Measurements from ENCODE around the gene PEX11G.

PEX11G gene

GRCh38 chr19:7492558-7492957 is 3.7 kb upstream of the PEX11G start:
- no peak for DNase-seq

GRCh38 chr19:7492142-7492541 is 3.3 kb upstream of the PEX11G start:
- DNase-seq, result no peak

- DNase-seq, result peak; percentile 40
These were observed 792 bp upstream of the PEX11G start for GRCh38 chr19:7489609-7490044.

- no peak for DNase-seq
These were observed 1.9 kb downstream of the PEX11G start for GRCh38 chr19:7486923-7487322.

- DNase-seq, result no peak
These were observed 5.1 kb downstream of the PEX11G start for GRCh38 chr19:7483720-7484201.

- DNase-seq, result no peak
These were observed 6.0 kb downstream of the PEX11G start for GRCh38 chr19:7482584-7483439.

GRCh38 chr19:7480970-7481255 is 7.9 kb downstream of the PEX11G start:
- DNase-seq, result no peak

GRCh38 chr19:7480222-7480969 is 8.4 kb downstream of the PEX11G start:
- DNase-seq, result no peak

- DNase-seq, result no peak
These were observed 10.0 kb downstream of the PEX11G start for GRCh38 chr19:7478843-7479227.

- no peak for DNase-seq
These were observed 10.5 kb downstream of the PEX11G start for GRCh38 chr19:7478173-7478842.

GRCh38 chr19:7477758-7478157 is 11.1 kb downstream of the PEX11G start:
- DNase-seq, result no peak

GRCh38 chr19:7476777-7477494 is 11.9 kb downstream of the PEX11G start:
- DNase-seq, result no peak

GRCh38 chr19:7476241-7476640 is 12.6 kb downstream of the PEX11G start:
- DNase-seq, result no peak

- DNase-seq, result no peak
These were observed 13.2 kb downstream of the PEX11G start for GRCh38 chr19:7475665-7476064.

GRCh38 chr19:7471696-7472615 is 16.9 kb downstream of the PEX11G start:
- no peak for DNase-seq

- DNase-seq, result no peak
These were observed 18.1 kb downstream of the PEX11G start for GRCh38 chr19:7470540-7471305.

- DNase-seq, result no peak
These were observed 19.1 kb downstream of the PEX11G start for GRCh38 chr19:7469669-7470285.

- DNase-seq, result no peak
These were observed 20.0 kb downstream of the PEX11G start for GRCh38 chr19:7468840-7469239.

- DNase-seq, result no peak
These were observed 21.5 kb downstream of the PEX11G start for GRCh38 chr19:7467009-7467989.

Data from NCI-H1092 treated with DMSO at 0.1 percent for 48 hours (cell line).